ENCODE measurements around the gene NBPF1. TPM values are rescaled to one million over a fixed set of nuclear protein-coding genes. Genes with fewer than 3 reads are reported as not detected.
"Not testable (repeated sequence)": the region's sequence is repeated elsewhere in the genome, so short reads cannot be mapped to it uniquely, and the experiment has no call there.

The NBPF1 gene
- total and polyA plus RNA-seq, 12 donors: 2.8 to 15.2 (median 11.0) TPM

GRCh38 chr1:16532235-16532991 lies 81.0 kb downstream of the NBPF1 start:
- peaks cover 0 to 51% (median 42%) of the 10 kb centered on the region in 7 donors for H3K27me3 ChIP-seq
- TF ChIP-seq, protein P1, sequence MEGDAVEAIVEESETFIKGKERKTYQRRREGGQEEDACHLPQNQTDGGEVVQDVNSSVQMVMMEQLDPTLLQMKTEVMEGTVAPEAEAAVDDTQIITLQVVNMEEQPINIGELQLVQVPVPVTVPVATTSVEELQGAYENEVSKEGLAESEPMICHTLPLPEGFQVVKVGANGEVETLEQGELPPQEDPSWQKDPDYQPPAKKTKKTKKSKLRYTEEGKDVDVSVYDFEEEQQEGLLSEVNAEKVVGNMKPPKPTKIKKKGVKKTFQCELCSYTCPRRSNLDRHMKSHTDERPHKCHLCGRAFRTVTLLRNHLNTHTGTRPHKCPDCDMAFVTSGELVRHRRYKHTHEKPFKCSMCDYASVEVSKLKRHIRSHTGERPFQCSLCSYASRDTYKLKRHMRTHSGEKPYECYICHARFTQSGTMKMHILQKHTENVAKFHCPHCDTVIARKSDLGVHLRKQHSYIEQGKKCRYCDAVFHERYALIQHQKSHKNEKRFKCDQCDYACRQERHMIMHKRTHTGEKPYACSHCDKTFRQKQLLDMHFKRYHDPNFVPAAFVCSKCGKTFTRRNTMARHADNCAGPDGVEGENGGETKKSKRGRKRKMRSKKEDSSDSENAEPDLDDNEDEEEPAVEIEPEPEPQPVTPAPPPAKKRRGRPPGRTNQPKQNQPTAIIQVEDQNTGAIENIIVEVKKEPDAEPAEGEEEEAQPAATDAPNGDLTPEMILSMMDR (IDR thresholded peaks at IDR 0.05): peak in 1 of 9 donors; percentile 19
- 24 to 28% methylated on average over 24 to 28 of the region's 32 CpGs for WGBS, 2 donors
- H3K4me3 ChIP-seq; H3K36me3 ChIP-seq; ATAC-seq; H3K9me3 ChIP-seq; H3K27ac ChIP-seq; intact Hi-C loops (cut with DNase I): not testable (repeated sequence)
- peak; percentile 16 to 24 for DNase-seq
- peaks cover 0 to 12% (median 3%) of the 10 kb centered on the region in 9 donors for H3K4me1 ChIP-seq

- DNase-seq; intact Hi-C loops (cut with DNase I): not testable (repeated sequence)
Observed at GRCh38 chr1:16528338-16528737, 85.0 kb downstream of the NBPF1 start.

GRCh38 chr1:16525769-16526168 lies 87.6 kb downstream of the NBPF1 start:
- DNase-seq; intact Hi-C loops (cut with DNase I); H3K4me1 ChIP-seq; H3K4me3 ChIP-seq; ATAC-seq; H3K36me3 ChIP-seq; H3K9me3 ChIP-seq; H3K27ac ChIP-seq: not testable (repeated sequence)
- peaks cover 0 to 48% (median 6%) of the 10 kb centered on the region in 7 donors for H3K27me3 ChIP-seq

More at GRCh38 chr1:16528338-16528737, 85.0 kb downstream of the NBPF1 start:
- H3K36me3 ChIP-seq, H3K9me3 ChIP-seq, H3K4me1 ChIP-seq, ATAC-seq, H3K27ac ChIP-seq, H3K4me3 ChIP-seq: not testable (repeated sequence)
- 64% methylated on average over 3 of the region's 3 CpGs for WGBS, 2 donors
- H3K27me3 ChIP-seq: peaks cover 0 to 50% (median 19%) of the 10 kb centered on the region in 7 donors

GRCh38 chr1:16521679-16522078 lies 91.7 kb downstream of the NBPF1 start:
- intact Hi-C loops (cut with DNase I); H3K9me3 ChIP-seq: not testable (repeated sequence)
- 67 to 77% methylated on average over 5 of the region's 5 CpGs for WGBS, 2 donors

DNA sequence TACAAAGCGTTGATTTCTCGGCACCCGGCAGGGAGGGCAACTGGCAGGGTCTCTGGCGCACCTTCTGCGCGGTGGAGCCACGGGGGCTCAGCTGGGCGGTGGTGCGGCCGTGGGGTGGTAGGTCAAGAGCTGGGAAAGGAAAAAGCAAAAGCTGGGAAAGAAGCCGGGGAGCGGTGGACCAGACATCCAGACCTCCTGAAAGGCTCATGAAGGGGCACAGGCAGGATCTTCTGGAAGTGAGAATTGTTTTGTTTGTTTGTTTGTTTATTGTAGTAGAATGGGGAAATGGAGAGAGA lies 92.1 kb downstream of the NBPF1 start:
- ATAC-seq (no peak), DNase-seq (no peak)
- WGBS, 2 donors: 35 to 36% methylated on average over 12 of the region's 12 CpGs
- peak overlapping the region in 1 of 10 donors; percentile 10 for H3K4me3 ChIP-seq
- H3K27ac ChIP-seq: no peak overlapping the region
- TF ChIP-seq, protein P1 (IDR thresholded peaks at IDR 0.05): no peak
- intact Hi-C loops (cut with DNase I): no loop called here
- peaks cover 0 to 6% (median 0%) of the 10 kb centered on the region in 9 donors for H3K4me1 ChIP-seq
- H3K9me3 ChIP-seq: no peaks in the 10 kb centered on the region
- no peaks in the 10 kb centered on the region for H3K36me3 ChIP-seq
- H3K27me3 ChIP-seq: peaks cover 0 to 68% (median 39%) of the 10 kb centered on the region in 7 donors

More at GRCh38 chr1:16521679-16522078, 91.7 kb downstream of the NBPF1 start:
- ATAC-seq, DNase-seq, H3K27ac ChIP-seq, H3K4me1 ChIP-seq, H3K36me3 ChIP-seq, H3K4me3 ChIP-seq: not testable (repeated sequence)
- H3K27me3 ChIP-seq: peaks cover 0 to 72% (median 39%) of the 10 kb centered on the region in 7 donors

GRCh38 chr1:16520435-16521287 lies 92.7 kb downstream of the NBPF1 start:
- 13 to 15% methylated on average over 48 of the region's 48 CpGs for WGBS, 2 donors
- H3K9me3 ChIP-seq; intact Hi-C loops (cut with DNase I); H3K36me3 ChIP-seq; DNase-seq; H3K27ac ChIP-seq; H3K4me1 ChIP-seq: not testable (repeated sequence)
- peak in 1 of 8 donors; percentile 11 for ATAC-seq
- Histone ChIP-seq H3K4me3 (peak overlapping the region in 1 of 10 donors; percentile 10), H3K27me3 (peaks cover 0 to 62% (median 39%) of the 10 kb centered on the region in 7 donors)

GRCh38 chr1:16519255-16519951 lies 94.0 kb downstream of the NBPF1 start:
- H3K27me3 ChIP-seq: peaks cover 0 to 56% (median 39%) of the 10 kb centered on the region in 7 donors
- not testable (repeated sequence) for H3K4me1 ChIP-seq, H3K9me3 ChIP-seq, H3K36me3 ChIP-seq, H3K4me3 ChIP-seq, DNase-seq, ATAC-seq, H3K27ac ChIP-seq
- whole genome bisulfite sequencing, 2 donors: 42 to 46% methylated on average over 5 to 6 of the region's 6 CpGs
- intact Hi-C loops (cut with DNase I): loop anchor here in 1 of 10 donors (10.0 kb wide), 1 partner anchor 95 kb away; the partner anchor contains the start of gene NBPF1

GRCh38 chr1:16518913-16519254 lies 94.5 kb downstream of the NBPF1 start:
- H3K4me3 ChIP-seq, H3K9me3 ChIP-seq, DNase-seq, H3K36me3 ChIP-seq, H3K27ac ChIP-seq, ATAC-seq, H3K4me1 ChIP-seq: not testable (repeated sequence)
- intact Hi-C loops (cut with DNase I): loop anchor here in 1 of 10 donors (10.0 kb wide), 1 partner anchor 96 kb away; the partner anchor contains the start of gene NBPF1
- peaks cover 0 to 51% (median 39%) of the 10 kb centered on the region in 7 donors for H3K27me3 ChIP-seq
- WGBS, 2 donors: 50 to 51% methylated on average over 3 of the region's 3 CpGs

Data from heart right ventricle (tissue), 16 donors.